Keratinocyte (primary cell): ENCODE results near the gene DIPK1B. TPM values are rescaled to one million over a fixed set of nuclear protein-coding genes. Genes with fewer than 3 reads are reported as not detected.

ENCODE experiments used
- DNase-seq: peaks from one replicate; pipeline ENCODE4 v3.0.0-alpha.2; 2011; ENCODE audit warnings: low read depth, missing footprints, low spot score
- FAIRE-seq: peaks from 2 replicates; lab custom pipeline; 2011; peaks lifted over from hg19 to GRCh38; lab: Jason Lieb, UNC
- H2AFZ ChIP-seq: 2 replicates; pipeline ENCODE4 v1.6.0; 2012; ENCODE audit warnings: low read length, control low read depth, inconsistent platforms; ENCODE audit not compliant: control insufficient read depth
- H3K27ac ChIP-seq: 2 replicates; pipeline ENCODE4 v1.5.1; 2011; ENCODE audit warnings: low read length; ENCODE audit not compliant: control insufficient read depth, insufficient read depth
- H3K27me3 ChIP-seq: 3 replicates; pipeline ENCODE4 v1.6.0; 2011; ENCODE audit warnings: low read length; ENCODE audit not compliant: control insufficient read depth, insufficient read depth; ENCODE audit errors: extremely low read depth
- H3K36me3 ChIP-seq, 2 experiments: 2 replicates in 1 of 2; 3 replicates in 1 of 2; pipeline ENCODE4 v1.5.1; 2011; ENCODE audit warnings: low read length in 2 of 2, mild to moderate bottlenecking in 1 of 2; ENCODE audit not compliant: control insufficient read depth in 2 of 2, insufficient read depth in 2 of 2; ENCODE audit errors: extremely low read depth in 1 of 2
- H3K4me1 ChIP-seq: 3 replicates; pipeline ENCODE4 v1.5.1; 2011; ENCODE audit warnings: low read length; ENCODE audit not compliant: control insufficient read depth, insufficient read depth; ENCODE audit errors: extremely low read depth
- H3K4me2 ChIP-seq: 3 replicates; pipeline ENCODE4 v1.6.0; 2011; ENCODE audit warnings: low read depth, low read length; ENCODE audit not compliant: control insufficient read depth, insufficient read depth; ENCODE audit errors: extremely low read depth
- H3K4me3 ChIP-seq, 3 experiments: fragments of 200-600 bp in 1 of 3; sonication (generic) in 1 of 3; 2 replicates in 2 of 3; 3 replicates in 1 of 3; pipeline ENCODE4 v1.5.1; 2011 to 2016; ENCODE audit warnings: low read length in 3 of 3, mild to moderate bottlenecking in 3 of 3, control low read depth in 2 of 3, inconsistent platforms in 1 of 3, low read depth in 1 of 3, mixed read lengths in 1 of 3, mixed run types in 1 of 3, moderate library complexity in 1 of 3; ENCODE audit not compliant: control insufficient read depth in 2 of 3, insufficient read depth in 2 of 3; ENCODE audit errors: extremely low read depth in 1 of 3
- H3K79me2 ChIP-seq: 2 replicates; pipeline ENCODE4 v1.6.0; 2012; ENCODE audit warnings: low read length; ENCODE audit not compliant: control insufficient read depth, insufficient read depth
- H3K9ac ChIP-seq: 3 replicates; pipeline ENCODE4 v1.6.0; 2011; ENCODE audit warnings: low read length; ENCODE audit not compliant: control insufficient read depth, insufficient read depth; ENCODE audit errors: extremely low read depth
- H3K9me1 ChIP-seq: 3 replicates; pipeline ENCODE4 v1.6.0; 2011; ENCODE audit warnings: low read length; ENCODE audit not compliant: control insufficient read depth, insufficient read depth; ENCODE audit errors: extremely low read depth
- H3K9me3 ChIP-seq: 2 replicates; pipeline ENCODE4 v1.5.1; 2012; ENCODE audit warnings: low read depth, low read length; ENCODE audit not compliant: control insufficient read depth
- H4K20me1 ChIP-seq: 3 replicates; pipeline ENCODE4 v1.6.0; 2011; ENCODE audit warnings: low read length; ENCODE audit not compliant: control insufficient read depth, insufficient read depth; ENCODE audit errors: extremely low read depth
- EZH2 ChIP-seq: IDR thresholded peaks from one replicate; pipeline ENCODE4 v1.6.1; 2012; ENCODE audit warnings: inconsistent platforms, mild to moderate bottlenecking, low read length, moderate library complexity
- dilution Hi-C: fragments of 300-500 bp; cut with MboI; formaldehyde crosslinking; loops from one replicate; pipeline ENCODE4 v1.7.0; 2020; ENCODE audit warnings: low sequenced_read_pairs; ENCODE audit not compliant: extremely low pct_ligation_motif_present
- polyA plus RNA-seq, 5 experiments: library from polyadenylated mRNA; depleted of rRNA in 3 of 5; stranded (reverse) in 3 of 5; stranded (forward) in 1 of 5; unstranded in 1 of 5; fragments of >200 nt; gene quantifications; 1 replicate in 1 of 5; 2 replicates in 3 of 5; 3 replicates in 1 of 5; pipeline versions ENCODE4 v1.2.1 to v1.2.3, GENCODE V29; 2011 to 2012; ENCODE audit warnings: missing spikeins in 2 of 5, low read depth in 1 of 5, low replicate concordance in 1 of 5
- TF ChIP-seq, protein P1 (sequence below), 3 experiments: IDR thresholded peaks in 1 of 3; conservative IDR thresholded peaks in 1 of 3; optimal IDR thresholded peaks in 1 of 3; 2 replicates in 2 of 3; 3 replicates in 1 of 3; pipeline versions ENCODE3 to v1.5.1; 2011; ENCODE audit warnings: low read length in 3 of 3, mild to moderate bottlenecking in 3 of 3, moderate library complexity in 2 of 3, control low read depth in 1 of 3, inconsistent platforms in 1 of 3; ENCODE audit not compliant: insufficient read depth in 2 of 3; ENCODE audit errors: extremely low read depth in 1 of 3

Gene DIPK1B
- polyA plus RNA-seq, 1 donor (not counting 4 experiments of a cell fraction or from before 2014, with no cell fraction given), result not detected

DNA sequence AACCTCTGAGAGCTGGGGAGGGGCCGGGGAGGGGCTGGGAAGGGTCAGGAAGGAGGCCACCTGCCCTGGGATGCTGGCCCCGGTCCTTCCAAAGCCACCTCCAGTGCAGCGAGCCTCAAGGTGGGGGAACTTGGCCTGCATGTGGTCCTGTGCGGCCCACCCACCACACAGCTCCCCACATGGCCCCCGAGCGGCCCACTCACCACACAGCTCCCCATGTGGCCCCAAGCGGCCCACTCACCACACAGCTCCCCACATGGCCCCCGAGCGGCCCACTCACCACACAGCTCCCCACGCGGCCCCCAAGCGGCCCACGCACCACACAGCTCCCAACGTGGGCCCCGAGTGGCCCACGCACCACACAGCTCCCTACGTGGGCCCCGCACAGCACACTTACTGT is 32.4 kb downstream of the DIPK1B start:
- H3K9me1 ChIP-seq, result no peaks in the 10 kb centered on the region
- no peak overlapping the region for H3K9ac ChIP-seq
- dilution Hi-C loops, result no loop called here
- H3K36me3 ChIP-seq, result no peaks in the 10 kb centered on the region
- no peaks in the 10 kb centered on the region for H3K4me1 ChIP-seq
- H3K27me3 ChIP-seq, result peaks cover 52% of the 10 kb centered on the region
- DNase-seq (no peak), FAIRE-seq (no peak)
- no peaks in the 10 kb centered on the region for H4K20me1 ChIP-seq
- no peak overlapping the region for H3K4me3 ChIP-seq
- no peak overlapping the region for H3K4me2 ChIP-seq
- H3K9me3 ChIP-seq, result no peaks in the 10 kb centered on the region
- no peaks in the 10 kb centered on the region for H3K79me2 ChIP-seq
- H2AFZ ChIP-seq, result no peak overlapping the region
- no peak overlapping the region for H3K27ac ChIP-seq
- TF ChIP-seq EZH2, result no peak
- TF ChIP-seq, protein P1, sequence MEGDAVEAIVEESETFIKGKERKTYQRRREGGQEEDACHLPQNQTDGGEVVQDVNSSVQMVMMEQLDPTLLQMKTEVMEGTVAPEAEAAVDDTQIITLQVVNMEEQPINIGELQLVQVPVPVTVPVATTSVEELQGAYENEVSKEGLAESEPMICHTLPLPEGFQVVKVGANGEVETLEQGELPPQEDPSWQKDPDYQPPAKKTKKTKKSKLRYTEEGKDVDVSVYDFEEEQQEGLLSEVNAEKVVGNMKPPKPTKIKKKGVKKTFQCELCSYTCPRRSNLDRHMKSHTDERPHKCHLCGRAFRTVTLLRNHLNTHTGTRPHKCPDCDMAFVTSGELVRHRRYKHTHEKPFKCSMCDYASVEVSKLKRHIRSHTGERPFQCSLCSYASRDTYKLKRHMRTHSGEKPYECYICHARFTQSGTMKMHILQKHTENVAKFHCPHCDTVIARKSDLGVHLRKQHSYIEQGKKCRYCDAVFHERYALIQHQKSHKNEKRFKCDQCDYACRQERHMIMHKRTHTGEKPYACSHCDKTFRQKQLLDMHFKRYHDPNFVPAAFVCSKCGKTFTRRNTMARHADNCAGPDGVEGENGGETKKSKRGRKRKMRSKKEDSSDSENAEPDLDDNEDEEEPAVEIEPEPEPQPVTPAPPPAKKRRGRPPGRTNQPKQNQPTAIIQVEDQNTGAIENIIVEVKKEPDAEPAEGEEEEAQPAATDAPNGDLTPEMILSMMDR (optimal IDR thresholded peaks at IDR 0.05 in 1 of 3, IDR thresholded peaks at IDR 0.05 in 1 of 3, conservative IDR thresholded peaks at IDR 0.05 in 1 of 3; ENCODE audit: extremely low read depth in 1 of 3, insufficient read depth in 2 of 3, low read length in 3 of 3), result no peak

DNA sequence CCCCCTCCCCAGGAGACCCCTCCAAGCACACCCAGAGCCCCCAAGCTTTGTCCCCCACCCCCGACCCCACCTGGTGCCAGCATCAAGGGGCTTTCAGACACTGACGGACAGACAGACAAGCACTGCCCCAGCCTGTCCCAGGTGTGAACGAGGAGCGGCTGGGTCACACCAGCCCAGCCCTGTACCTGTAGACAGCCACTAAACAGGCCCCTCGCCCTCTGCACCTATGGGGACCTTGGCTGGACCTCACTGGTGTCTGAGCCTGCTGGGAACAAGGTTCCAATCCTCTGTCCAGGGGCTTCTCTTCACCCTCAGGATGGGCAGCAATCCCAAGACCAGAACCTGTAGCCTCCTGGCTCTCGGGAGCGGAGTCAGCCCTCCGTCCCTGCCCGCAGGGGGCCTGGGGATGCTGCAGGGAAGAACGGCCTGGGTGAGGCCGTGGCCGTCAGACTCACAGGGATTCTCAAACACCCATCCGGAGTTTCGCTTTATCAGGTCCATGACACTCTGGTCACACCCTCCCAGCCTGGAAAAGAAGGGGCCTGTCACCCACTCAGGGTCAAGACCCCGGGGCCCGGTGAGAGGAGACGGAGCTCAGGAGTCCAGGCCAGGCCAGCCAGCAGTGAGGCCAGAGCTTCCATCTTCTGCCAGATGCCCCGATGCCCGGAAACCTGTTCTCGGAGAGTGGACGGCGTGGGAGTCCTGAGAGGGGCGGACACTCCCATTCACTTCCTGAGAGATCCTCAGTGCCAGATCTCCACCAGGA is 33.2 kb downstream of the DIPK1B start:
- dilution Hi-C loops, result no loop called here
- no peak overlapping the region for H3K9ac ChIP-seq
- H3K36me3 ChIP-seq, result no peaks in the 10 kb centered on the region
- TF ChIP-seq, protein P1 (optimal IDR thresholded peaks at IDR 0.05 in 1 of 3, IDR thresholded peaks at IDR 0.05 in 1 of 3, conservative IDR thresholded peaks at IDR 0.05 in 1 of 3; ENCODE audit: extremely low read depth in 1 of 3, insufficient read depth in 2 of 3, low read length in 3 of 3), result no peak
- no peak for TF ChIP-seq EZH2
- H3K4me1 ChIP-seq, result no peaks in the 10 kb centered on the region
- no peak overlapping the region for H3K4me3 ChIP-seq
- FAIRE-seq (no peak), DNase-seq (no peak)
- H3K9me3 ChIP-seq, result no peaks in the 10 kb centered on the region
- no peaks in the 10 kb centered on the region for H4K20me1 ChIP-seq
- no peak overlapping the region for H2AFZ ChIP-seq
- no peak overlapping the region for H3K4me2 ChIP-seq
- H3K9me1 ChIP-seq, result no peaks in the 10 kb centered on the region
- no peak overlapping the region for H3K27ac ChIP-seq
- no peaks in the 10 kb centered on the region for H3K79me2 ChIP-seq
- peaks cover 46% of the 10 kb centered on the region for H3K27me3 ChIP-seq
